HCT116 (cell line): Measurements from ENCODE around the gene FECH. TPM values are rescaled to one million over a fixed set of nuclear protein-coding genes. Genes with fewer than 3 reads are reported as not detected.

Experiments used
- ATAC-seq: fragments of 200-7000 bp; cut with Tn5 transposase; 2 replicates; pipeline ENCODE4 v1.9.1; 2020; ENCODE audit warnings: mild to moderate bottlenecking, moderate library complexity
- BruUV-seq: library from RNA; stranded (reverse); fragments of 400-500 nt; replicated peaks from 2 replicates; lab custom pipeline; 2021; lab: Mats Ljungman, UMichigan
- CTCF ChIA-PET: fragments of 300-600 bp; sonication (Branson Sonifier 250); formaldehyde crosslinking; loops from one replicate; lab custom pipeline; 2021; ENCODE audit warnings: antibody characterized with exemption; lab: Charles Lee
- POLR2A ChIA-PET: fragments of 300-600, 350-600 bp; sonication (Branson Sonifier 250); formaldehyde crosslinking; loops from one replicate; lab custom pipeline; 2021; ENCODE audit warnings: antibody characterized with exemption; lab: Charles Lee
- RAD21 ChIA-PET, 2 experiments: fragments of 300-600 bp; sonication (Branson Sonifier 250); formaldehyde crosslinking; loops; one replicate each; lab custom pipeline; 2023; ENCODE audit warnings: low total read pairs in 2 of 2; ENCODE audit not compliant: uncharacterized antibody in 2 of 2, unreplicated experiment in 2 of 2, low non-redundant PET in 1 of 2; lab: Charles Lee
- DNase-seq: peaks from one replicate; pipeline ENCODE4 v3.0.0-alpha.2; 2010; ENCODE audit warnings: low read depth, low spot score
- H2AFZ ChIP-seq: fragments of 200-600 bp; shearing (Covaris generic), sonication (generic); 2 replicates; pipeline ENCODE4 v1.6.1; 2017; ENCODE audit warnings: low read depth, mixed run types, mixed read lengths, antibody characterized with exemption, low read length; ENCODE audit not compliant: poor library complexity, severe bottlenecking
- H3K27ac ChIP-seq: 2 replicates; pipeline ENCODE4 v1.5.1; 2012; ENCODE audit warnings: low read depth, low read length
- H3K27me3 ChIP-seq: fragments of 200-600 bp; sonication (generic); 2 replicates; pipeline ENCODE4 v1.6.1; 2016; ENCODE audit warnings: mixed run types, low read length, mixed read lengths; ENCODE audit not compliant: insufficient read depth
- H3K36me3 ChIP-seq, 2 experiments: fragments of 200-500 bp in 1 of 2; fragments of 200-600 bp in 1 of 2; sonication (Bioruptor generic) in 1 of 2; sonication (generic) in 1 of 2; 2 replicates each; pipeline versions ENCODE4 v1.5.1 to v1.6.1; 2014 to 2016; ENCODE audit warnings: low read length in 2 of 2, inconsistent platforms in 1 of 2, mixed read lengths in 1 of 2, mixed run types in 1 of 2; ENCODE audit not compliant: insufficient read depth in 2 of 2, control insufficient read depth in 1 of 2
- H3K4me1 ChIP-seq, 2 experiments: fragments of 200-600 bp in 1 of 2; sonication (generic) in 1 of 2; 2 replicates each; pipeline versions ENCODE4 v1.5.1 to v1.6.1; 2012 to 2017; ENCODE audit warnings: low read length in 2 of 2, inconsistent platforms in 1 of 2, mild to moderate bottlenecking in 1 of 2, mixed read lengths in 1 of 2, mixed run types in 1 of 2, moderate library complexity in 1 of 2; ENCODE audit not compliant: insufficient read depth in 2 of 2, control insufficient read depth in 1 of 2
- H3K4me2 ChIP-seq: fragments of 200-600 bp; sonication (generic); 2 replicates; pipeline ENCODE4 v1.6.1; 2017; ENCODE audit warnings: mixed run types, low read length, mixed read lengths
- H3K4me3 ChIP-seq, 2 experiments: fragments of 200-600 bp in 1 of 2; sonication (generic) in 1 of 2; replicated peaks in 1 of 2; 2 replicates each; pipeline ENCODE4 v1.5.1; 2011 to 2016; ENCODE audit warnings: low read length in 2 of 2, control low read depth in 1 of 2, low read depth in 1 of 2, mild to moderate bottlenecking in 1 of 2, mixed read lengths in 1 of 2, mixed run types in 1 of 2
- H3K79me2 ChIP-seq: fragments of 200-600 bp; sonication (generic); 2 replicates; pipeline ENCODE4 v1.6.1; 2017; ENCODE audit warnings: mild to moderate bottlenecking, mixed run types, low read length, moderate library complexity, mixed read lengths; ENCODE audit not compliant: insufficient read depth
- H3K9ac ChIP-seq: fragments of 200-600 bp; sonication (generic); 2 replicates; pipeline ENCODE4 v1.6.1; 2016; ENCODE audit warnings: low read length, mixed read lengths
- H3K9me2 ChIP-seq: fragments of 200-600 bp; sonication (generic), shearing (Covaris generic); 2 replicates; pipeline ENCODE4 v1.6.1; 2017; ENCODE audit warnings: mixed run types, mild to moderate bottlenecking, moderate library complexity; ENCODE audit not compliant: insufficient read depth
- H3K9me3 ChIP-seq, 2 experiments: fragments of 200-500 bp in 1 of 2; fragments of 200-600 bp in 1 of 2; sonication (Bioruptor generic) in 1 of 2; sonication (generic) in 1 of 2; 2 replicates each; pipeline ENCODE4 v1.6.1; 2014 to 2017; ENCODE audit warnings: low read length in 2 of 2, mixed read lengths in 2 of 2, inconsistent platforms in 1 of 2, low read depth in 1 of 2, mild to moderate bottlenecking in 1 of 2, mixed run types in 1 of 2, moderate library complexity in 1 of 2; ENCODE audit not compliant: control insufficient read depth in 1 of 2, insufficient read depth in 1 of 2
- H4K20me1 ChIP-seq: fragments of 200-600 bp; sonication (generic), shearing (Covaris generic); 2 replicates; pipeline ENCODE4 v1.6.1; 2017; ENCODE audit warnings: mixed run types, mild to moderate bottlenecking, moderate library complexity; ENCODE audit not compliant: insufficient read depth
- CBX3 ChIP-seq: IDR thresholded peaks from 2 replicates; pipeline ENCODE4 v1.6.1; 2012; ENCODE audit warnings: low read depth
- CEBPB ChIP-seq: IDR thresholded peaks from 2 replicates; pipeline ENCODE4 v1.6.1; 2012; ENCODE audit warnings: low read depth
- EGR1 ChIP-seq: IDR thresholded peaks from 2 replicates; pipeline ENCODE4 v1.6.1; 2012; ENCODE audit warnings: low read depth
- RAD21 ChIP-seq: IDR thresholded peaks from 2 replicates; pipeline ENCODE4 v1.6.1; 2012; ENCODE audit warnings: low read depth, mild to moderate bottlenecking
- SRF ChIP-seq: IDR thresholded peaks from 2 replicates; pipeline ENCODE4 v1.6.1; 2012; ENCODE audit warnings: low read depth
- YY1 ChIP-seq: IDR thresholded peaks from 2 replicates; pipeline ENCODE4 v1.6.1; 2011; ENCODE audit warnings: low read length, low read depth, moderate library complexity, mild to moderate bottlenecking; ENCODE audit not compliant: insufficient replicate concordance; ENCODE audit errors: extremely low read depth
- intact Hi-C: fragments of 100-400 bp; cut with micrococcal nuclease; formaldehyde crosslinking; loops from 2 replicates; pipeline ENCODE4 v1.10.0; 2022
- total RNA-seq: library from RNA; stranded (reverse); gene quantifications from one replicate; pipeline ENCODE4 v1.2.1, GENCODE V29; 2021; ENCODE audit not compliant: unreplicated experiment
- TF ChIP-seq, protein P1 (sequence below): IDR thresholded peaks from 2 replicates; pipeline ENCODE4 v1.6.1; 2012
- TF ChIP-seq, protein P2 (sequence below): IDR thresholded peaks from 2 replicates; pipeline ENCODE4 v1.6.1; 2012
- TF ChIP-seq, protein P3 (sequence below): IDR thresholded peaks from 2 replicates; pipeline ENCODE4 v1.6.1; 2011; ENCODE audit warnings: mild to moderate bottlenecking, low read length, moderate library complexity; ENCODE audit not compliant: insufficient replicate concordance; ENCODE audit errors: extremely low read depth

Gene FECH
- total RNA-seq, 1 experiment from 2014 or later, result 42.7 TPM

DNA sequence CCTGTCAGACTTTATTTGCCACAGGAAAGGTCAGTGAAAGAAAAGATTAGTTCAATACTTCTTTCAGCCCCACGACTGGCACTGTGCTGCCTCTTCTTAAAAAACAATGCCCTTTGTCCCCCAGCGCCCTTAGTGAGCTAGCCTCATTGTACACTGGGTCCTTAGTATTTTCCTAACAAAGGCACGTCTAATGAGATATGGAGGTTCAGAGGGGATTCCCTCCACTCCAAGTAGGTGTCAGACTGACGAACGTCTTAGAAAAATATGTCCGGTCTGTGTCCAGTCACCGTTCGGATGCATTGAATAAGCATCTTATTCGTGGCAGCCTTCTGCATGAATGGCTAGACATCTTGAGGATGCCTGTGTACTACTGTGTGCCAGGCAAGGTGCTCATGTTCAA is 1.1 kb downstream of the FECH start:
- ChIA-PET CTCF (no interaction called here), RAD21 (no interaction called here), POLR2A (no interaction called here)
- Histone ChIP-seq H3K36me3 (no peaks in the 10 kb centered on the region), H3K79me2 (peaks cover 7% of the 10 kb centered on the region; the same call in 1 of the 2 replicates), H3K4me2 (peak overlapping the region; percentile 85), H3K9me3 (no peaks in the 10 kb centered on the region), H4K20me1 (no peaks in the 10 kb centered on the region), H3K4me1 (peaks cover 4 to 27% of the 10 kb centered on the region in 2 experiments; a peak in 3 of 4 replicates), H2AFZ (no peak overlapping the region), H3K4me3 (peak overlapping the region; percentile 59 to 86), H3K9me2 (no peaks in the 10 kb centered on the region), H3K27ac (no peak overlapping the region), H3K27me3 (no peaks in the 10 kb centered on the region), H3K9ac (peak overlapping the region; percentile 89)
- DNase-seq, result no peak
- ATAC-seq, result no peak
- TF ChIP-seq EGR1 (no peak), CBX3 (no peak), YY1 (no peak), SRF (no peak), CEBPB (no peak), RAD21 (no peak)
- TF ChIP-seq, protein P1, sequence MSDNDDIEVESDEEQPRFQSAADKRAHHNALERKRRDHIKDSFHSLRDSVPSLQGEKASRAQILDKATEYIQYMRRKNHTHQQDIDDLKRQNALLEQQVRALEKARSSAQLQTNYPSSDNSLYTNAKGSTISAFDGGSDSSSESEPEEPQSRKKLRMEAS, result no peak
- TF ChIP-seq, protein P2, sequence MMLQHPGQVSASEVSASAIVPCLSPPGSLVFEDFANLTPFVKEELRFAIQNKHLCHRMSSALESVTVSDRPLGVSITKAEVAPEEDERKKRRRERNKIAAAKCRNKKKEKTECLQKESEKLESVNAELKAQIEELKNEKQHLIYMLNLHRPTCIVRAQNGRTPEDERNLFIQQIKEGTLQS, result no peak
- TF ChIP-seq, protein P3, sequence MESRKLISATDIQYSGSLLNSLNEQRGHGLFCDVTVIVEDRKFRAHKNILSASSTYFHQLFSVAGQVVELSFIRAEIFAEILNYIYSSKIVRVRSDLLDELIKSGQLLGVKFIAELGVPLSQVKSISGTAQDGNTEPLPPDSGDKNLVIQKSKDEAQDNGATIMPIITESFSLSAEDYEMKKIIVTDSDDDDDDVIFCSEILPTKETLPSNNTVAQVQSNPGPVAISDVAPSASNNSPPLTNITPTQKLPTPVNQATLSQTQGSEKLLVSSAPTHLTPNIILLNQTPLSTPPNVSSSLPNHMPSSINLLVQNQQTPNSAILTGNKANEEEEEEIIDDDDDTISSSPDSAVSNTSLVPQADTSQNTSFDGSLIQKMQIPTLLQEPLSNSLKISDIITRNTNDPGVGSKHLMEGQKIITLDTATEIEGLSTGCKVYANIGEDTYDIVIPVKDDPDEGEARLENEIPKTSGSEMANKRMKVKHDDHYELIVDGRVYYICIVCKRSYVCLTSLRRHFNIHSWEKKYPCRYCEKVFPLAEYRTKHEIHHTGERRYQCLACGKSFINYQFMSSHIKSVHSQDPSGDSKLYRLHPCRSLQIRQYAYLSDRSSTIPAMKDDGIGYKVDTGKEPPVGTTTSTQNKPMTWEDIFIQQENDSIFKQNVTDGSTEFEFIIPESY, result no peak
- BruUV-seq, result TSS peak; percentile 39
- intact Hi-C loops, result no loop called here
